Measurements from ENCODE around the gene RAB17. TPM values are rescaled to one million over a fixed set of nuclear protein-coding genes. Genes with fewer than 3 reads are reported as not detected.

Gene RAB17
- total RNA-seq, 1 donor from 2014 or later = 6.1 TPM

DNA sequence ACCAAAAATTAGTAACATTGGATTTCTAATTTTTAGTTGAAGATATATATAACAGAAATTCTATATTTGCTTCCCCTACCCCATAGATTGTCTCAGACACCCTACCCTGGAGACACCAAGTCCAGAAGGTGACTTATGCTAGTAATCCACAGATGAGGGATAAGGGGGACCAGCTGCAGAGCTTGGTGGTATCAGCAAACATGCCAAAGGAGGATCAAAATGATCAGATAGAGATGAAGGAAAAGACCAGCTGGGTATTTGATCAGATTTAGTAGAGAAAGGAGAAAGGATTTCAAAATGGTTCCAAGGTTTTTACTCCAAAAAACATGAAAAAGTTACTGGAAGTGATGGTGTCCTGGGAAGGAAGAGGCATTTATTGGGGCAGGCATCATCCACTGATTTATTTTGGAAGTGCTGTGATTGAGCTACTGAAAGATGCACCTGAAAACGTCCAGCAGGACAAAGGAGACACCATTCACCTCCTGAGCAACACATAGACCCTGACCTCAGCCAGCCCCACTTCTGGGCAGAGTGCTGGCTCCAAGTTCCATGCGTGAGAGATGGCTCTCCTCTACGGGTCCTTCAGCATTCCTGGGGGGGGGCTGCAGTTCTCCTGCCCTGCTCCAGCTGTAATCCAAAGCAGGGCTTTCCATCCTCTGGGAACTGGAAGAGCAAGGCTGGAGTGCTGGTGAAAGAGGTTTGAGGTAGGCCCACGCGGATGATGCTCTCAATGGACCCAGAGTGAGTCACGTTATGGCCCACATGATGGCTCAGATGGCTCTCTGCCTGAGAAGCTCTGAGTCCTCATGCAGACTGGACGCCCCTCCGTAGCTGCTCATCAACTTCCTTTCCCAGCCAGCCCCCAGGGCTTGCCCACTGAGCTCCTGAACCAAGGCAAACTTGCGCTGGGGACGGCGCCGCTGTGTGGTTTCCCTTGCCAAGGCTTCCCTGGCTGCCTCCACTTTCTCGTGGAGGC, 33.2 kb upstream of the RAB17 start:
- DNase-seq (ENCODE audit: low read depth) = no peak
- no peak overlapping the region for H3K4me3 ChIP-seq (ENCODE audit: low read depth, low read length)
- TF ChIP-seq, protein P1, sequence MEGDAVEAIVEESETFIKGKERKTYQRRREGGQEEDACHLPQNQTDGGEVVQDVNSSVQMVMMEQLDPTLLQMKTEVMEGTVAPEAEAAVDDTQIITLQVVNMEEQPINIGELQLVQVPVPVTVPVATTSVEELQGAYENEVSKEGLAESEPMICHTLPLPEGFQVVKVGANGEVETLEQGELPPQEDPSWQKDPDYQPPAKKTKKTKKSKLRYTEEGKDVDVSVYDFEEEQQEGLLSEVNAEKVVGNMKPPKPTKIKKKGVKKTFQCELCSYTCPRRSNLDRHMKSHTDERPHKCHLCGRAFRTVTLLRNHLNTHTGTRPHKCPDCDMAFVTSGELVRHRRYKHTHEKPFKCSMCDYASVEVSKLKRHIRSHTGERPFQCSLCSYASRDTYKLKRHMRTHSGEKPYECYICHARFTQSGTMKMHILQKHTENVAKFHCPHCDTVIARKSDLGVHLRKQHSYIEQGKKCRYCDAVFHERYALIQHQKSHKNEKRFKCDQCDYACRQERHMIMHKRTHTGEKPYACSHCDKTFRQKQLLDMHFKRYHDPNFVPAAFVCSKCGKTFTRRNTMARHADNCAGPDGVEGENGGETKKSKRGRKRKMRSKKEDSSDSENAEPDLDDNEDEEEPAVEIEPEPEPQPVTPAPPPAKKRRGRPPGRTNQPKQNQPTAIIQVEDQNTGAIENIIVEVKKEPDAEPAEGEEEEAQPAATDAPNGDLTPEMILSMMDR (conservative IDR thresholded peaks at IDR 0.05; ENCODE audit: low read depth, low read length) = no peak

DNA sequence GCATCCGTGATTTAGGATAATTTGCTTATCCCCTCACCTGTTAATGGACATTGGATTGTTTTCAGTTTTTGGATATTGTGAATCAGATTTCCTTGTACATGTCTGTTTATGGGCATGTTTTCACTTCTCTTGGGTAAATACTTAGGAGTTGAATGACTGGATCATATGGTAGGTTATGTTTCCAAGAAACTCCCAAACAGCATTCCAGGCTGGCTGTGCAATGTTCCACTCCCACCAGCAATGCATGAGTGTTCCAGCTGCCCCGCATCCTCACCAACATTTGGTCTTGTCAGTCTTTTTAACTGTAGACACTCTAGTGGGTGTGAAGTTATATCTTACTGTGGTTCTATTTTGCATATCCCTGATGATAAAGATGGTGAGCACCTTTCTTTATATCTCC, 27.9 kb upstream of the RAB17 start:
- DNase-seq (ENCODE audit: low read depth) = no peak
- TF ChIP-seq, protein P1 (conservative IDR thresholded peaks at IDR 0.05; ENCODE audit: low read depth, low read length) = no peak
- no peak overlapping the region for H3K4me3 ChIP-seq (ENCODE audit: low read depth, low read length)

DNA sequence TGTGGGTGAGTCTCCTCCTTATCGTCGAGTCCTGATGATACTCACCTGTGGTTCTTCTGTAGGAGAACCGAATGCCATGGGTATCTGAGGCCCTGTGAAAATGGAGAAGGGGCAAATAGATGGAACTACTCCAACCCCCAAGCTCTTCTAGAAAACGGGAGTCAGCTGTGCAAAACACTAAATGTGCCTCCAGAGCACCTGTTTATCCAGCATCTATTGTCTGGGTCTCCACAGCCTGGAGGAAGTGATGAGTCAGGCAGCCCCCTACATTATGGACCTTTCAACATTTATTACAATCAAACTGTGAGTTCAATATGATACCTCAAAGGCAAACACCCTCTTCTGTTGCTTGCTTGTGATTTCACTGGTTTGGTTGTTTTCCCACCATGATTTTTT, 27.1 kb upstream of the RAB17 start:
- no peak overlapping the region for H3K4me3 ChIP-seq (ENCODE audit: low read depth, low read length)
- TF ChIP-seq, protein P1 (conservative IDR thresholded peaks at IDR 0.05; ENCODE audit: low read depth, low read length) = no peak
- DNase-seq (ENCODE audit: low read depth) = no peak

DNA sequence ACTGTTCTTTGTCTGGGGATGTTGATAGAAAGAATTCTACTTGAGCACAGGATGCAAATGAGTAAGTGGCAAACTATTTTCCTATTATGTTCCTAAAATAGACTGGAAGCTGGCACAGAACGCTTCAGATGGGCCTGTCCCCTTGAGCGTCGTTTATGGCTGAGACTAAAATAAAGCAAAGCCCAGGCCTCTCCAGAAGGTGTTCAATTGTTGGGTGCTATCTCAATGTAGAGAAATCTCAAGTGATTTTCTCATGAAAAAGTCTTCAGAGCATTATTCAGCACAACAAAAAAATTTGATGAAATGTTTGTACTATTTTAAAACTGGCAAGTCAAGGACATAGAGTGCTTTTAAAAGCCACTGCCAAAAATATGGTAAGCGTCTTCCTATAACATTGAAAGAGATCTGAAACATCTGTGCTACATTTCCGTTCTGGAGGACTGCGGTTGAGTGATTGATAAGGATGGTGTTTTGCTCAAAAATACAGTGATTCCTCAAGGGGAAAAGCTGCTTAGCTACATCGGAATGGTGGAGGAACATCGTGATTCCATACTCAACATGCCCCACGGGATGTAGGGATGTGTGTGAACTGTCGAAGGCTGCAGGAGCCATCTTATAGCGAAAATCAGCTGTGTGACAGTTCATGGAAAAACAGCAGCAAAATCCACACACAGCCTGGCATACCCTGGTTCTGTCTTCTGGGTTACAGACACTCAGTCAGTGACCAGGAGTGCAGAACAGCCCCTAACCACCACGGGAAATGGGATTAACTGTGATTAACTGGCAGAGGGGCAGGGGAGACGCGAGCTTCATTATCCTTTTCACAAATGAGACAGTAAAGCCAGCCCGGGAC, 26.4 kb upstream of the RAB17 start:
- no peak for DNase-seq (ENCODE audit: low read depth)
- no peak overlapping the region for H3K4me3 ChIP-seq (ENCODE audit: low read depth, low read length)
- TF ChIP-seq, protein P1 (conservative IDR thresholded peaks at IDR 0.05; ENCODE audit: low read depth, low read length) = no peak

DNA sequence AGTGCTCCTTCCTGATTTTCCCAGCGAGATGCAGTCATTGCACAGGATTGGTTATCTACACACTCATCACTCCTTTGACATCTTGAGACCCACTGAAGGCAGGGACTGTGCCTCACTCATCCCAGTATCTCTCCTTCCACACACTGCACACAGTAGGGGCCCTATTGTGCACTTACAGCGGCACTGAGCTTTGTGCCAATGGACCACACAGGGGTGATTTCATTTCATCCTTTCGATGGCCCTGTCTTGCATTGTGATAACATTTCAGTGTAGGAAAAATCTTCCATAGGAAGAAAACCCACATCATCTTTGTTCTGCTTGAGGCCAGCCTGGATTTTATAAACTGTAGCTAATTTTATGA, 25.8 kb upstream of the RAB17 start:
- H3K4me3 ChIP-seq (ENCODE audit: low read depth, low read length) = no peak overlapping the region
- no peak for DNase-seq (ENCODE audit: low read depth)
- TF ChIP-seq, protein P1 (conservative IDR thresholded peaks at IDR 0.05; ENCODE audit: low read depth, low read length) = no peak

DNA sequence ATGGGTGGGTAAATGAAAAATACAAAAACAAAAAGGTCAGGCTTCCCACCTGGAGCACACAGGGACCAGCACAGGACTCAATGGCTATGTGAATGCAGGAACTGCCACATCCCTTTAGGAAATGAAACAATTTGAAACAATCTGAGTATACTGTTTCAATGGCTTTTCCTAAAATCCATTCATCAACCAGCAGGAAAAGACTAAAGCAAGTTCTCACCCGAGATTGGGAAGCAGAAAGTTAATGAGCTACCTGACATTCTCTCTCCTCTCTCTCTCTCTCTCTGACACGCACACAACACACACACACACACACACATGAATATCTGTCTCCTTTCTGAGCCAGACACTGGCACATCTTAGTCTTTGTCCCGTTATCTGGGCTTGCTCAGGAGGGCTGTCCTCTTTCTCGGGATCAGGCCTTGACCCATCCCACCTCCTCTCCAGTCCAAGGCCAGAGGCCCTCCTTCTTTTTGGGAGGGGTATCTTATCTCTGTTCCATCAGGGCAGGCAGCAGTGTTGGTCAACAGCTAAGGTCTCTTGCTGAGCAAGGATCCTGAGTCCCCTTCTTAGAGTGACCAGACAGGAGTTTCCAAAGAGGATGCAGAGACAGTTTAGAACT, 25.2 kb upstream of the RAB17 start:
- TF ChIP-seq, protein P1 (conservative IDR thresholded peaks at IDR 0.05; ENCODE audit: low read depth, low read length) = no peak
- no peak overlapping the region for H3K4me3 ChIP-seq (ENCODE audit: low read depth, low read length)
- no peak for DNase-seq (ENCODE audit: low read depth)

Data from epithelial cell of proximal tubule (primary cell).